HG03139 (cell line): Measurements from ENCODE around the gene FAAP100.
"Not testable (repeated sequence)": the region's sequence is repeated elsewhere in the genome, so short reads cannot be mapped to it uniquely, and the experiment has no call there.

Experiments
- ATAC-seq: cut with Tn5 transposase; IDR thresholded peaks from one replicate; pipeline ENCODE4 v1.9.1; 2021; ENCODE audit not compliant: unreplicated experiment

The FAAP100 gene

GRCh38 chr17:81552244-81553017, at the start of gene FAAP100:
Gene FAAP100 (minus strand): TSS chr17:81552353. CDS start chr17:81552330, 23 bp downstream.
- no peak for ATAC-seq

GRCh38 chr17:81601525-81602120, 49.5 kb upstream of the FAAP100 start:
- no peak for ATAC-seq

- no peak for ATAC-seq
These were observed 47.8 kb upstream of the FAAP100 start for GRCh38 chr17:81599719-81600486.

GRCh38 chr17:81593105-81593871, 41.1 kb upstream of the FAAP100 start:
- ATAC-seq, result no peak

GRCh38 chr17:81591971-81592370, 39.8 kb upstream of the FAAP100 start:
- ATAC-seq, result no peak

- no peak for ATAC-seq
These were observed 38.0 kb upstream of the FAAP100 start for GRCh38 chr17:81590121-81590520.

GRCh38 chr17:81589612-81590011, 37.5 kb upstream of the FAAP100 start:
- ATAC-seq, result no peak

- no peak for ATAC-seq
These were observed 33.9 kb upstream of the FAAP100 start for GRCh38 chr17:81586096-81586495.

- not testable (repeated sequence) for ATAC-seq
These were observed 32.6 kb upstream of the FAAP100 start for GRCh38 chr17:81584771-81585170.

- ATAC-seq, result no peak
These were observed 31.6 kb upstream of the FAAP100 start for GRCh38 chr17:81583589-81584342.

GRCh38 chr17:81582749-81583148, 30.6 kb upstream of the FAAP100 start:
- no peak for ATAC-seq

GRCh38 chr17:81582341-81582740, 30.2 kb upstream of the FAAP100 start:
- ATAC-seq, result no peak

GRCh38 chr17:81581758-81582157, 29.6 kb upstream of the FAAP100 start:
- no peak for ATAC-seq

GRCh38 chr17:81580481-81580880, 28.3 kb upstream of the FAAP100 start:
- ATAC-seq, result no peak

- ATAC-seq, result no peak
These were observed 27.7 kb upstream of the FAAP100 start for GRCh38 chr17:81579821-81580321.

GRCh38 chr17:81579298-81579697, 27.1 kb upstream of the FAAP100 start:
- ATAC-seq, result no peak

- no peak for ATAC-seq
These were observed 26.5 kb upstream of the FAAP100 start for GRCh38 chr17:81578561-81579225.

- ATAC-seq, result no peak
These were observed 25.9 kb upstream of the FAAP100 start for GRCh38 chr17:81578038-81578441.

GRCh38 chr17:81577278-81578000, 25.3 kb upstream of the FAAP100 start:
- ATAC-seq, result no peak
